Lung (tissue), 13 donors: ENCODE measurements around the gene CHRM4. TPM values are rescaled to one million over a fixed set of nuclear protein-coding genes. Genes with fewer than 3 reads are reported as not detected.

ENCODE experiments used
- ATAC-seq: fragments of 200-7000 bp; cut with Tn5 transposase; one replicate; pipeline ENCODE4 v1.9.1; 2020; ENCODE audit warnings: moderate number of reproducible peaks; ENCODE audit not compliant: insufficient read depth, low FRiP score
- DNase-seq, 3 donors: peaks; one replicate each; pipeline ENCODE4 v3.0.0-alpha.2; 2013 to 2017
- H3K27ac ChIP-seq, 2 donors: one replicate each; pipeline ENCODE4 v1.5.1; 2013; ENCODE audit warnings: mild to moderate bottlenecking in 2 of 2, moderate library complexity in 2 of 2, control low read depth in 1 of 2, inconsistent platforms in 1 of 2, low read depth in 1 of 2, low read length in 1 of 2
- H3K27me3 ChIP-seq, 3 donors: one replicate each; pipeline ENCODE4 v1.5.1; 2013; ENCODE audit warnings: low read length in 2 of 3; ENCODE audit not compliant: control insufficient read depth in 3 of 3, insufficient read depth in 3 of 3
- H3K36me3 ChIP-seq, 4 donors: one replicate each; pipeline ENCODE4 v1.5.1; 2013; ENCODE audit warnings: low read length in 4 of 4, mild to moderate bottlenecking in 1 of 4, moderate library complexity in 1 of 4; ENCODE audit not compliant: control insufficient read depth in 4 of 4, insufficient read depth in 4 of 4
- H3K4me1 ChIP-seq, 5 donors: one replicate each; pipeline ENCODE4 v1.5.1; 2013; ENCODE audit warnings: low read length in 5 of 5, mild to moderate bottlenecking in 2 of 5, moderate library complexity in 1 of 5; ENCODE audit not compliant: control insufficient read depth in 5 of 5, insufficient read depth in 5 of 5
- H3K4me3 ChIP-seq: one replicate; pipeline ENCODE4 v1.5.1; 2013; ENCODE audit warnings: mild to moderate bottlenecking, control low read depth, moderate library complexity
- H3K9ac ChIP-seq, 2 donors: one replicate each; pipeline ENCODE4 v1.5.1; 2013; ENCODE audit warnings: low read length in 2 of 2, control low read depth in 1 of 2; ENCODE audit not compliant: insufficient read depth in 1 of 2
- H3K9me3 ChIP-seq, 4 donors: one replicate each; pipeline ENCODE4 v1.5.1; 2013; ENCODE audit warnings: low read length in 3 of 4, mild to moderate bottlenecking in 1 of 4, moderate library complexity in 1 of 4; ENCODE audit not compliant: control insufficient read depth in 4 of 4, insufficient read depth in 3 of 4
- CTCF ChIP-seq: IDR thresholded peaks from 2 replicates; pipeline ENCODE4 v1.5.1; 2012; ENCODE audit warnings: mild to moderate bottlenecking; ENCODE audit errors: control extremely low read depth, extremely low read depth
- WGBS, 2 donors: extraction: QIAGEN DNeasy Blood & Tissue Kit; methylation state at CpG; one replicate each; pipeline ENCODE4 v1.1.7; 2013; 5-methylcytosine and 5-hydroxymethylcytosine counted together
- polyA plus RNA-seq, 2 donors: library from polyadenylated mRNA; stranded (reverse); fragments of 200-250 nt; gene quantifications; one replicate each; pipeline ENCODE4 v1.2.1, GENCODE V29; 2013
- small RNA-seq: library from RNA; depleted of rRNA; stranded (forward); fragments of <200 nt; gene quantifications from one replicate; pipeline ENCODE3, GENCODE V24; 2014; ENCODE audit warnings: low replicate concordance
- total RNA-seq, 2 donors: library from RNA; depleted of rRNA in 1 of 2; stranded (reverse); fragments of >200 nt in 1 of 2; gene quantifications; one replicate each; pipeline ENCODE4 v1.2.1, GENCODE V29; 2014 to 2021
- donor health status: control.
- donor health status: control.
- donor health status: Bipolar disorder and iron deficiency.
- donor health status: healthy.
- donor health status: DM: yes; HTN: yes; CAD: no.

CHRM4 gene
- total and polyA plus RNA-seq, 4 donors = 0.05 to 0.28 (median 0.10) TPM; not detected in 1

GRCh38 chr11:46335271-46335670, 56.3 kb downstream of the CHRM4 start:
- ATAC-seq (no peak), DNase-seq (no peak)
- 84 to 96% methylated on average over 6 of the region's 6 CpGs for WGBS, 2 donors
- Histone ChIP-seq H3K9me3 (peaks cover 0 to 3% (median 0%) of the 10 kb centered on the region in 4 donors), H3K27me3 (peaks cover 0 to 34% (median 21%) of the 10 kb centered on the region in 3 donors), H3K27ac (no peak overlapping the region), H3K36me3 (no peaks in the 10 kb centered on the region), H3K9ac (no peak overlapping the region), H3K4me3 (no peak overlapping the region), H3K4me1 (peaks cover 5 to 36% (median 15%) of the 10 kb centered on the region in 5 donors)
- TF ChIP-seq CTCF = no peak

GRCh38 chr11:46334211-46334610, 57.4 kb downstream of the CHRM4 start:
- peaks cover 0 to 38% (median 24%) of the 10 kb centered on the region in 3 donors for H3K27me3 ChIP-seq
- H3K36me3 ChIP-seq = no peaks in the 10 kb centered on the region
- 91 to 94% methylated on average over 3 of the region's 3 CpGs for WGBS, 2 donors
- ATAC-seq (no peak), DNase-seq (no peak)
- peaks cover 0 to 3% (median 0%) of the 10 kb centered on the region in 4 donors for H3K9me3 ChIP-seq
- no peak for TF ChIP-seq CTCF
- H3K4me1 ChIP-seq = peaks cover 0 to 29% (median 9%) of the 10 kb centered on the region in 5 donors
- no peak overlapping the region for H3K9ac ChIP-seq
- H3K4me3 ChIP-seq = no peak overlapping the region
- H3K27ac ChIP-seq = no peak overlapping the region

Small RNA genes lying within 50 kb of the gene (small RNA-seq; reads per million reads assigned to genes)
- gene MIR4688 = not detected

Other genes with a start within 250 kb of the CHRM4 start
- 10 to 100 TPM; 16.8 to 52.3 TPM for gene CREB3L1, start 114.1 kb downstream of the CHRM4 start, total RNA-seq
- gene CREB3L1, start 114.1 kb downstream of the CHRM4 start, polyA plus RNA-seq = 10 to 100 TPM; 21.3 to 54.0 TPM
- gene DGKZ, start 44.3 kb downstream of the CHRM4 start, total RNA-seq = 10 to 100 TPM; 33.3 to 63.2 TPM
- gene DGKZ, start 44.3 kb downstream of the CHRM4 start, polyA plus RNA-seq = 10 to 100 TPM; 42.2 to 46.0 TPM
- 100 to 1,000 TPM in 1 of 2 donors, 10 to 100 TPM in 1; 52.1 to 134 TPM for gene MDK, start 10.1 kb downstream of the CHRM4 start, total RNA-seq
- gene MDK, start 10.1 kb downstream of the CHRM4 start, polyA plus RNA-seq = 10 to 100 TPM; 26.9 to 30.9 TPM
- 10 to 100 TPM; 34.5 to 41.2 TPM for gene AMBRA1, start 202.2 kb upstream of the CHRM4 start, total RNA-seq
- gene AMBRA1, start 202.2 kb upstream of the CHRM4 start, polyA plus RNA-seq = 10 to 100 TPM in 1 of 2 donors, 1 to 10 TPM in 1; 7.4 to 12.9 TPM
- gene HARBI1, start 225.5 kb upstream of the CHRM4 start, total RNA-seq = 1 to 10 TPM; 2.6 to 5.2 TPM
- gene HARBI1, start 225.5 kb upstream of the CHRM4 start, polyA plus RNA-seq = 1 to 10 TPM; 1.4 to 4.5 TPM
- gene ATG13, start 225.8 kb upstream of the CHRM4 start, total RNA-seq = 10 to 100 TPM; 63.8 to 72.8 TPM
- gene ATG13, start 225.8 kb upstream of the CHRM4 start, polyA plus RNA-seq = 10 to 100 TPM; 29.1 to 40.9 TPM